ENCODE measurements around the gene IL1RAPL2.

GRCh38 chrX:105725228-105725627 is 1159.2 kb downstream of the IL1RAPL2 start:
- TF ChIP-seq YY1 (IDR thresholded peaks at IDR 0.05; ENCODE audit: insufficient read depth, insufficient read length) = no peak
- TF ChIP-seq SUZ12 (IDR thresholded peaks at IDR 0.05; ENCODE audit: extremely low read depth, insufficient read depth, insufficient read length) = no peak

Data from NT2/D1 (cell line).